ENCODE data around the gene NFKBIE.

Gene NFKBIE

GRCh38 chr6:44285552-44286284 lies 20.4 kb upstream of the NFKBIE start:
- peaks cover 61% of the 10 kb centered on the region for H3K27me3 ChIP-seq (ENCODE audit: low read depth, low read length)
- no peaks in the 10 kb centered on the region for H4K20me1 ChIP-seq (ENCODE audit: insufficient read depth, low read length)
- TF ChIP-seq CTCF (IDR thresholded peaks at IDR 0.05; ENCODE audit: low read depth, low read length) (no peak), EZH2phosphoT487 (IDR thresholded peaks at IDR 0.05; ENCODE audit: low read depth) (no peak)
- no peak overlapping the region for H2AFZ ChIP-seq (ENCODE audit: low read depth, low read length)
- no peak overlapping the region for H3K4me2 ChIP-seq (ENCODE audit: low read length)
- no peak overlapping the region for H3K4me3 ChIP-seq (ENCODE audit: low read length)
- H3K27ac ChIP-seq (ENCODE audit: low read length): no peak overlapping the region
- no peaks in the 10 kb centered on the region for H3K4me1 ChIP-seq (ENCODE audit: low read length)
- no peaks in the 10 kb centered on the region for H3K36me3 ChIP-seq (replicated peaks; ENCODE audit: low read depth, low read length)
- no peak overlapping the region for H3K9ac ChIP-seq (ENCODE audit: low read length)
- no peaks in the 10 kb centered on the region for H3K9me3 ChIP-seq (ENCODE audit: insufficient read depth, low read length)
- H3K79me2 ChIP-seq (ENCODE audit: low read length): no peaks in the 10 kb centered on the region

- Histone ChIP-seq H2AFZ (ENCODE audit: low read depth, low read length) (no peak overlapping the region), H3K4me1 (ENCODE audit: low read length) (no peaks in the 10 kb centered on the region), H4K20me1 (ENCODE audit: insufficient read depth, low read length) (no peaks in the 10 kb centered on the region), H3K4me2 (ENCODE audit: low read length) (no peak overlapping the region), H3K9me3 (ENCODE audit: insufficient read depth, low read length) (no peaks in the 10 kb centered on the region), H3K4me3 (ENCODE audit: low read length) (no peak overlapping the region), H3K27ac (ENCODE audit: low read length) (no peak overlapping the region), H3K79me2 (ENCODE audit: low read length) (no peaks in the 10 kb centered on the region), H3K27me3 (ENCODE audit: low read depth, low read length) (peaks cover 65% of the 10 kb centered on the region), H3K9ac (ENCODE audit: low read length) (no peak overlapping the region), H3K36me3 (replicated peaks; ENCODE audit: low read depth, low read length) (no peaks in the 10 kb centered on the region)
- no peak for TF ChIP-seq EZH2phosphoT487 (IDR thresholded peaks at IDR 0.05; ENCODE audit: low read depth)
- no peak for TF ChIP-seq CTCF (IDR thresholded peaks at IDR 0.05; ENCODE audit: low read depth, low read length)
Observed at GRCh38 chr6:44284867-44285266, 19.5 kb upstream of the NFKBIE start.

DNA sequence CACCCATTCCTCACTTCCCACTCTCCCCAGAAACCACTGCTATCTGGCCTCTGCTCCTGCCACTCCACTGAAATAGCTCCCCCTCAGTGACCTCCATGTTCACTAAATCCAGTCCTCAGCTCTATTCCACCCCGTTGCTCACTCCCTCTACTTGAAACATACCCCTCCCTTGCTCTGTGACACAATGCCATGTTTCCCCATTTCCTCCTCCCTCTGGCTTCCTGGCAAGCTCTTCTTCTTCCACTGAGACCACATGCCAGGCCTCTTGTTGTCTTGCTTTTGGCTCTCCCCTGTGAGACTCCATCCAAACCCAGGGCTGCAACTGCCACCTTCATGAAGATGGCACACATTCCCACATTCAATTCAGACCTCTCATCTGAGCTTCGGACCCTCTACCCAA lies 18.8 kb upstream of the NFKBIE start:
- Histone ChIP-seq H3K36me3 (replicated peaks; ENCODE audit: low read depth, low read length) (no peaks in the 10 kb centered on the region), H3K9ac (ENCODE audit: low read length) (no peak overlapping the region), H3K4me3 (ENCODE audit: low read length) (no peak overlapping the region), H2AFZ (ENCODE audit: low read depth, low read length) (no peak overlapping the region), H3K79me2 (ENCODE audit: low read length) (no peaks in the 10 kb centered on the region), H3K4me2 (ENCODE audit: low read length) (no peak overlapping the region), H4K20me1 (ENCODE audit: insufficient read depth, low read length) (no peaks in the 10 kb centered on the region), H3K4me1 (ENCODE audit: low read length) (no peaks in the 10 kb centered on the region), H3K9me3 (ENCODE audit: insufficient read depth, low read length) (no peaks in the 10 kb centered on the region), H3K27ac (ENCODE audit: low read length) (no peak overlapping the region), H3K27me3 (ENCODE audit: low read depth, low read length) (peaks cover 59% of the 10 kb centered on the region)
- no peak for TF ChIP-seq CTCF (IDR thresholded peaks at IDR 0.05; ENCODE audit: low read depth, low read length)
- TF ChIP-seq EZH2phosphoT487 (IDR thresholded peaks at IDR 0.05; ENCODE audit: low read depth): no peak

DNA sequence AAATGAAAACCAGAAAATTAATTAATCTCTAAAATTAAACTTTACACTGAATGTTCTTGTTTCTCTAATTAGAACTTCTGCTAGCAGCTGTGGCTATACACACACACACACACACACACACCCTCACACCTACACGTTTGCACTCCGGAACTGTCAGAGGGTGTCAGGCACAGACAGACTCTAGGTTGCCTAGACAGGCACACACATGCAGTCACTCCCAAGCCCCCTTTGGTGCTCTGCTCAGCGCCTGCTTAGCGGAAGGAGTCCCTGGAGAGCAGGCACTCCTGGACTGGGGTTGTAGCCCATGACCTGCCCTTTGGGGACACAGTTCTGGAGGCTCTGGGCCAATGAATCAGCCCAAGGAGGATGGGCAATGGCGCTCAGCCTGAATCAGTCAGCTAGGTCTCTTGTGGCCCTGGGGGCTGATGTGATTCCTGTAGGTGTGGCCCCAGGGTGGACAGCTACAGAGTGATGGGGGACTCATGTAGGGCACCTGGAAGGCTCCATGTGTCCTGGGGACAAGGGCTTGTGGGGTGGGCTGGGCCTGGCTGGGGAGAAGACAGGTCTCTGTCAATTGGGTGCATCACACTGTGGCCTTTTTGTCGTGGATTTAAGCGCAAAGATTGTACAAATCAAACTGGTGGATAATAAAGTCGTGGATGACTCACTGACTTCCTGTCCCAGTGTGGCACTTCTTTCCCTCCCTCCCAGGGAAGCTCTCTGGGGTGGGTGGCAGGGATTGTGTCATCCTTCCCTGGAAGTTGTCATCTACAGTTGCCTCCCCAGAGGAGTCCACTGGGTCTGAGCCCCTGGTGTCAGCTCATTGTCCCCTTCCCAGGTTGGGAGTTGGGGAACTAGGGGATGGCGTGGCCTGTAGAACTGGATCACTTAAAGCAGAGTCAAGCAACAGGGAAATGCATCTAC lies 13.7 kb upstream of the NFKBIE start:
- H4K20me1 ChIP-seq (ENCODE audit: insufficient read depth, low read length): no peaks in the 10 kb centered on the region
- H3K4me2 ChIP-seq (ENCODE audit: low read length): no peak overlapping the region
- no peaks in the 10 kb centered on the region for H3K4me1 ChIP-seq (ENCODE audit: low read length)
- no peak overlapping the region for H3K4me3 ChIP-seq (ENCODE audit: low read length)
- no peak overlapping the region for H3K9ac ChIP-seq (ENCODE audit: low read length)
- H3K27ac ChIP-seq (ENCODE audit: low read length): no peak overlapping the region
- peaks cover 30% of the 10 kb centered on the region for H3K27me3 ChIP-seq (ENCODE audit: low read depth, low read length)
- H2AFZ ChIP-seq (ENCODE audit: low read depth, low read length): no peak overlapping the region
- H3K36me3 ChIP-seq (replicated peaks; ENCODE audit: low read depth, low read length): no peaks in the 10 kb centered on the region
- no peaks in the 10 kb centered on the region for H3K9me3 ChIP-seq (ENCODE audit: insufficient read depth, low read length)
- no peaks in the 10 kb centered on the region for H3K79me2 ChIP-seq (ENCODE audit: low read length)
- TF ChIP-seq CTCF (IDR thresholded peaks at IDR 0.05; ENCODE audit: low read depth, low read length) (no peak), EZH2phosphoT487 (IDR thresholded peaks at IDR 0.05; ENCODE audit: low read depth) (no peak)
